Thyroid gland (tissue), 4 donors: Measurements from ENCODE around the gene CD36.

ENCODE experiments used
- POLR2A ChIP-seq, 2 donors: fragments of 450-650 bp; IDR thresholded peaks; one replicate each; pipeline ENCODE4 v1.6.1; 2017; ENCODE audit warnings: antibody characterized with exemption in 2 of 2, mild to moderate bottlenecking in 2 of 2, moderate library complexity in 1 of 2
- TF ChIP-seq, protein P1 (sequence below), 6 experiments: fragments of 200-600 bp in 3 of 6; fragments of 450-650 bp in 3 of 6; sonication (generic) in 3 of 6; IDR thresholded peaks; one replicate each; pipeline ENCODE4 v1.5.1; 2016 to 2019; ENCODE audit warnings: antibody characterized with exemption in 6 of 6, mild to moderate bottlenecking in 2 of 6, inconsistent platforms in 1 of 6, moderate library complexity in 1 of 6

GRCh38 chr7:80707318-80707717, 68.9 kb downstream of the CD36 start:
- TF ChIP-seq POLR2A (IDR thresholded peaks at IDR 0.05), result no peak
- TF ChIP-seq, protein P1, sequence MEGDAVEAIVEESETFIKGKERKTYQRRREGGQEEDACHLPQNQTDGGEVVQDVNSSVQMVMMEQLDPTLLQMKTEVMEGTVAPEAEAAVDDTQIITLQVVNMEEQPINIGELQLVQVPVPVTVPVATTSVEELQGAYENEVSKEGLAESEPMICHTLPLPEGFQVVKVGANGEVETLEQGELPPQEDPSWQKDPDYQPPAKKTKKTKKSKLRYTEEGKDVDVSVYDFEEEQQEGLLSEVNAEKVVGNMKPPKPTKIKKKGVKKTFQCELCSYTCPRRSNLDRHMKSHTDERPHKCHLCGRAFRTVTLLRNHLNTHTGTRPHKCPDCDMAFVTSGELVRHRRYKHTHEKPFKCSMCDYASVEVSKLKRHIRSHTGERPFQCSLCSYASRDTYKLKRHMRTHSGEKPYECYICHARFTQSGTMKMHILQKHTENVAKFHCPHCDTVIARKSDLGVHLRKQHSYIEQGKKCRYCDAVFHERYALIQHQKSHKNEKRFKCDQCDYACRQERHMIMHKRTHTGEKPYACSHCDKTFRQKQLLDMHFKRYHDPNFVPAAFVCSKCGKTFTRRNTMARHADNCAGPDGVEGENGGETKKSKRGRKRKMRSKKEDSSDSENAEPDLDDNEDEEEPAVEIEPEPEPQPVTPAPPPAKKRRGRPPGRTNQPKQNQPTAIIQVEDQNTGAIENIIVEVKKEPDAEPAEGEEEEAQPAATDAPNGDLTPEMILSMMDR (IDR thresholded peaks at IDR 0.05), result no peak
